ENCODE data around the gene TRABD. TPM values are rescaled to one million over a fixed set of nuclear protein-coding genes. Genes with fewer than 3 reads are reported as not detected.

TRABD gene
- total RNA-seq, result 30.1 and 33.0 TPM in 2 replicates

GRCh38 chr22:50185375-50186087 is at the start of gene TRABD:
Gene TRABD, plus strand, starts transcription at chr22:50185913. Its CDS starts 7,148 bp downstream, at chr22:50193061.

GRCh38 chr22:50170453-50171318 is 15.0 kb upstream of the TRABD start, which contains the start of gene PANX2:
Gene PANX2, plus strand, starts transcription at chr22:50170731. Its CDS starts 0 bp downstream, at chr22:50170731.

DNA sequence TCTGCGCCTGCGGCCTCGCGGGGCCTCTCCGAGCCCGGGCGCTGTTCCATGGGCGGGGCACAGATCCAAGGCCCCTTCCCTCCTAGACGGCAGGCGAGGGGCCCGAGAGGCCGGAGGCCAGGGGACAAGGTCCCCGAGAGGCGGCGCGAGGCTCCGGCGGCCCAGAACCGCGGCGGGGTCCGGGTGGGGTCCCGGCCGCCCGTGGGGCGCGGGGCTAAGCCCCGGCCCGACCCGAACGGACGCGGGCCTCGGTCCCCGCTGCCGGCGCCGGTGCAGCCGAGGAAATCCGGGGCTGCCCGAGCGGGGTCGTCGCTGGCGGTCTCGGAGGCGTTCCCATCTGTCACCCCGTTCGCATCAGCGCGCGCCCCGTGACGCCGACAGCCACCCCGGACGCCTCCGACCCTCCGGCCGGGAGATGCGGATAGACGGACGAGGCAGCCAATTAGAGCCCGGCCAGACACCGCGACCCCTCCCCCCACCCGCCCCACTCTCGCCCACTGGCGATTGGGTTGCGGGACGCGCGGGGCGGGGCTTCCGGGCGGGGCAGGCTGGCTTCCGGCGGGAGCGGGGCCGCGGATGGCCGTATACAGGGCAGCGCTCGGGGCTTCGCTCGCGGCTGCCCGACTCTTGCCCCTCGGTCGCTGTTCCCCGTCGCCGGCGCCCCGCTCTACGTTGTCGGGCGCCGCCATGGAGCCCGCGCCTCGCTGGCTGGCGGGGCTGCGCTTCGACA is 14.9 kb downstream of the TRABD start, which contains the start of gene SELENOO:
Gene SELENOO (plus strand): TSS at position 551 of the 730 bp plus-strand sequence. CDS start 26 bp downstream, at position 577.

GRCh38 chr22:50244420-50245213 is 58.9 kb downstream of the TRABD start, which contains the start of gene TUBGCP6:
Gene TUBGCP6, minus strand, starts transcription at chr22:50245023. Its CDS starts 564 bp downstream, at chr22:50244459.

Other genes with a start within 250 kb of the TRABD start
- 59.5 and 60.0 TPM in 2 replicates for gene PIM3, start 225.1 kb upstream of the TRABD start, total RNA-seq
- not detected in 2 replicates for gene IL17REL, start 173.1 kb upstream of the TRABD start, total RNA-seq
- gene TTLL8, start 127.6 kb upstream of the TRABD start, total RNA-seq, result not detected in 2 replicates
- 0.12 TPM in 1 of 2 replicates, not detected in the other for gene MLC1, start 100.5 kb upstream of the TRABD start, total RNA-seq
- 1.7 and 5.1 TPM in 2 replicates for gene MOV10L1, start 95.9 kb upstream of the TRABD start, total RNA-seq
- 0.37 and 0.66 TPM in 2 replicates for gene PANX2, start 15.2 kb upstream of the TRABD start, total RNA-seq
- gene SELENOO, start 15.1 kb downstream of the TRABD start, total RNA-seq, result 25.6 and 28.3 TPM in 2 replicates
- gene TUBGCP6, start 59.1 kb downstream of the TRABD start, total RNA-seq, result 37.0 and 37.6 TPM in 2 replicates
- 30.1 and 40.7 TPM in 2 replicates for gene HDAC10, start 65.4 kb downstream of the TRABD start, total RNA-seq
- gene MAPK12, start 75.8 kb downstream of the TRABD start, total RNA-seq, result 41.2 and 46.6 TPM in 2 replicates
- gene MAPK11, start 84.5 kb downstream of the TRABD start, total RNA-seq, result 7.4 and 8.6 TPM in 2 replicates
- gene PLXNB2, start 121.7 kb downstream of the TRABD start, total RNA-seq, result 118 and 202 TPM in 2 replicates
- gene DENND6B, start 141.1 kb downstream of the TRABD start, total RNA-seq, result 1.5 and 2.7 TPM in 2 replicates
- gene PPP6R2, start 157.4 kb downstream of the TRABD start, total RNA-seq, result 72.0 and 73.0 TPM in 2 replicates